Esophagus muscularis mucosa (tissue), 4 donors: ENCODE measurements around the gene PPP1R14C.

Source experiments
- EP300 ChIP-seq: sonication (generic); formaldehyde crosslinking; IDR thresholded peaks from one replicate; pipeline ENCODE4 v1.6.1; 2017; ENCODE audit warnings: antibody characterized with exemption
- POLR2A ChIP-seq: fragments of 450-650 bp; IDR thresholded peaks from one replicate; pipeline ENCODE4 v1.6.1; 2017; ENCODE audit warnings: antibody characterized with exemption, moderate library complexity, mild to moderate bottlenecking, low read depth
- POLR2AphosphoS5 ChIP-seq, 2 donors: sonication (generic); formaldehyde crosslinking; IDR thresholded peaks; one replicate each; pipeline ENCODE4 v1.6.1; 2017; ENCODE audit warnings: antibody characterized with exemption in 2 of 2
- TF ChIP-seq, protein P1 (sequence below), 3 experiments: fragments of 200-600 bp in 2 of 3; fragments of 450-650 bp in 1 of 3; sonication (generic) in 2 of 3; IDR thresholded peaks; one replicate each; pipeline ENCODE4 v1.5.1; 2017 to 2019; ENCODE audit warnings: antibody characterized with exemption in 3 of 3, mild to moderate bottlenecking in 2 of 3, moderate library complexity in 1 of 3

DNA sequence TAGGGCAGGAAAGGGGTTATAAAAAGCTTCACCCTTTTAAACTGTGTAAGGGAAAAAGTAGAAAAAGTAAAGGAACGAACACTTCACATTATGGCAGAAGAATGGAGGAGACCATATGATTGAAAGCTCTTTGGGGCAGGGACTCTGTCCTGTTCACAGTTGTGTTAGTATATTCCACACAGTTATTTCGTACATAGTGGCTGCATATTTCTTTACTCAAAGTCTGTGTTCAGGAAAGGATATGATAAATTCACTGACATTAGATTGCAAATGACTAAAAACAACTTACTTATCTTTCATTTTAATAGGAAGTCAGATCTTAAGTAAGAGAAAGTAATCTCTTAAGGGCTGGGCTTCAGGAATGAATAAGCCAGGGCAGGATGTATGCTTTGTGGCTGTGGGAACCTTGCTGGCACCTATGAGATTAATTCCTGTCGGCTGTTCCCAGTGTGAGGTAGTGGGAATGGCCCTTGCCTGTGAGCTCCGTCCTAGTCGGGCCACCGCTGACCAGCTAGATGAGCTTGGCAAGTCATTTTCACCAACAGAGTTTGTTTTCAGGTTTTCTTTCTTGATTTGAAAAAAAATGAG, 11.2 kb downstream of the PPP1R14C start:
- TF ChIP-seq, protein P1, sequence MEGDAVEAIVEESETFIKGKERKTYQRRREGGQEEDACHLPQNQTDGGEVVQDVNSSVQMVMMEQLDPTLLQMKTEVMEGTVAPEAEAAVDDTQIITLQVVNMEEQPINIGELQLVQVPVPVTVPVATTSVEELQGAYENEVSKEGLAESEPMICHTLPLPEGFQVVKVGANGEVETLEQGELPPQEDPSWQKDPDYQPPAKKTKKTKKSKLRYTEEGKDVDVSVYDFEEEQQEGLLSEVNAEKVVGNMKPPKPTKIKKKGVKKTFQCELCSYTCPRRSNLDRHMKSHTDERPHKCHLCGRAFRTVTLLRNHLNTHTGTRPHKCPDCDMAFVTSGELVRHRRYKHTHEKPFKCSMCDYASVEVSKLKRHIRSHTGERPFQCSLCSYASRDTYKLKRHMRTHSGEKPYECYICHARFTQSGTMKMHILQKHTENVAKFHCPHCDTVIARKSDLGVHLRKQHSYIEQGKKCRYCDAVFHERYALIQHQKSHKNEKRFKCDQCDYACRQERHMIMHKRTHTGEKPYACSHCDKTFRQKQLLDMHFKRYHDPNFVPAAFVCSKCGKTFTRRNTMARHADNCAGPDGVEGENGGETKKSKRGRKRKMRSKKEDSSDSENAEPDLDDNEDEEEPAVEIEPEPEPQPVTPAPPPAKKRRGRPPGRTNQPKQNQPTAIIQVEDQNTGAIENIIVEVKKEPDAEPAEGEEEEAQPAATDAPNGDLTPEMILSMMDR (IDR thresholded peaks at IDR 0.05): no peak
- no peak for TF ChIP-seq POLR2A
- no peak for TF ChIP-seq EP300
- no peak for TF ChIP-seq POLR2AphosphoS5 (IDR thresholded peaks at IDR 0.05)
